WERI-Rb-1 (cell line): ENCODE data around the gene NGEF.
A peak's percentile ranks its signal among the peaks of the same experiment; 100 is the strongest.
"Not testable (repeated sequence)": the region's sequence is repeated elsewhere in the genome, so short reads cannot be mapped to it uniquely, and the experiment has no call there.

Source experiments
- DNase-seq: peaks from one replicate; pipeline ENCODE4 v3.0.0-alpha.2; 2020
- H3K27ac ChIP-seq: fragments of 250-450 bp; sonication (Bioruptor Pico); 2 replicates; pipeline ENCODE4 v1.5.1; 2020; ENCODE audit warnings: mild to moderate bottlenecking, moderate library complexity
- H3K27me3 ChIP-seq: fragments of 250-450 bp; sonication (Bioruptor Pico); 2 replicates; pipeline ENCODE4 v1.5.1; 2021; ENCODE audit warnings: mild to moderate bottlenecking, low read depth, moderate library complexity; ENCODE audit not compliant: insufficient read depth, severe bottlenecking
- H3K36me3 ChIP-seq: fragments of 250-450 bp; sonication (Bioruptor Pico); 2 replicates; pipeline ENCODE4 v1.5.1; 2020; ENCODE audit warnings: mild to moderate bottlenecking, moderate library complexity
- H3K4me3 ChIP-seq: 2 replicates; pipeline ENCODE4 v1.5.1; 2011; ENCODE audit warnings: low read depth, mild to moderate bottlenecking, control low read depth, low read length
- H3K9me3 ChIP-seq: fragments of 250-450 bp; sonication (Bioruptor Pico); 2 replicates; pipeline ENCODE4 v1.5.1; 2021; ENCODE audit warnings: mild to moderate bottlenecking, moderate library complexity; ENCODE audit not compliant: severe bottlenecking
- CTCF ChIP-seq: IDR thresholded peaks from 2 replicates; pipeline ENCODE4 v1.5.1; 2011; ENCODE audit warnings: low read depth, mild to moderate bottlenecking, control low read depth, inconsistent platforms, low read length

The NGEF gene

GRCh38 chr2:232911712-232912277 lies 101.3 kb downstream of the NGEF start:
- H3K9me3 ChIP-seq, result no peaks in the 10 kb centered on the region
- H3K36me3 ChIP-seq, result no peaks in the 10 kb centered on the region
- no peak for TF ChIP-seq CTCF
- no peak overlapping the region for H3K27ac ChIP-seq
- DNase-seq, result no peak
- no peak overlapping the region for H3K4me3 ChIP-seq
- no peaks in the 10 kb centered on the region for H3K27me3 ChIP-seq

- Histone ChIP-seq H3K36me3 (no peaks in the 10 kb centered on the region), H3K9me3 (no peaks in the 10 kb centered on the region), H3K27me3 (no peaks in the 10 kb centered on the region), H3K4me3 (no peak overlapping the region), H3K27ac (no peak overlapping the region)
- DNase-seq, result no peak
- no peak for TF ChIP-seq CTCF
These were observed 102.7 kb downstream of the NGEF start for GRCh38 chr2:232910376-232910775.

- TF ChIP-seq CTCF, result no peak
- Histone ChIP-seq H3K9me3 (no peaks in the 10 kb centered on the region), H3K36me3 (no peaks in the 10 kb centered on the region), H3K27ac (no peak overlapping the region), H3K4me3 (no peak overlapping the region), H3K27me3 (no peaks in the 10 kb centered on the region)
- no peak for DNase-seq
These were observed 104.4 kb downstream of the NGEF start for GRCh38 chr2:232908695-232909094.

GRCh38 chr2:232907718-232908085 lies 105.4 kb downstream of the NGEF start:
- H3K9me3 ChIP-seq, H3K4me3 ChIP-seq, H3K36me3 ChIP-seq, H3K27ac ChIP-seq, H3K27me3 ChIP-seq, DNase-seq: not testable (repeated sequence)

- not testable (repeated sequence) for H3K36me3 ChIP-seq, DNase-seq, H3K4me3 ChIP-seq, H3K27me3 ChIP-seq, H3K9me3 ChIP-seq
- peak overlapping the region; percentile 66 for H3K27ac ChIP-seq
These were observed 106.0 kb downstream of the NGEF start for GRCh38 chr2:232906867-232907717.

- H3K9me3 ChIP-seq, result no peaks in the 10 kb centered on the region
- TF ChIP-seq CTCF, result no peak
- no peak overlapping the region for H3K4me3 ChIP-seq
- DNase-seq, result no peak
- H3K27me3 ChIP-seq, result no peaks in the 10 kb centered on the region
- H3K27ac ChIP-seq, result no peak overlapping the region
- no peaks in the 10 kb centered on the region for H3K36me3 ChIP-seq
These were observed 109.1 kb downstream of the NGEF start for GRCh38 chr2:232903989-232904388.
